GM23338 (cell line): Measurements from ENCODE around the gene PGAP1.

ENCODE experiments used
- CTCF ChIP-seq, 2 experiments: fragments of 200-600 bp in 1 of 2; sonication (generic) in 1 of 2; conservative IDR thresholded peaks; 2 replicates each; pipeline versions ENCODE4 v1.5.1 to v1.6.1; 2016 to 2017; ENCODE audit warnings: antibody characterized with exemption in 2 of 2, low read depth in 2 of 2, mild to moderate bottlenecking in 2 of 2, moderate library complexity in 1 of 2
- EZH2 ChIP-seq: fragments of 200-600 bp; sonication (generic); IDR thresholded peaks from one replicate; pipeline ENCODE4 v1.8.0; 2017; ENCODE audit warnings: antibody characterized with exemption, mild to moderate bottlenecking, low read depth; ENCODE audit not compliant: unreplicated experiment
- EZH2phosphoT487 ChIP-seq: fragments of 200-600 bp; sonication (generic); IDR thresholded peaks from one replicate; pipeline ENCODE4 v1.8.1; 2018; ENCODE audit warnings: antibody characterized with exemption; ENCODE audit not compliant: unreplicated experiment
- POLR2AphosphoS5 ChIP-seq: IDR thresholded peaks from 2 replicates; pipeline ENCODE4 v1.6.1; 2016; ENCODE audit warnings: antibody characterized with exemption, low read depth
- ZNF462 ChIP-seq: fragments of 250-450 bp; sonication (Bioruptor Pico); IDR thresholded peaks from 2 replicates; pipeline ENCODE4 v1.5.0; 2020; ENCODE audit warnings: mild to moderate bottlenecking, moderate library complexity

GRCh38 chr2:196801674-196802261 is 124.7 kb downstream of the PGAP1 start:
- TF ChIP-seq CTCF (conservative IDR thresholded peaks at IDR 0.05; ENCODE audit: low read depth in 2 of 2) = no peak
- TF ChIP-seq EZH2 = no peak
- TF ChIP-seq EZH2phosphoT487 = no peak
- no peak for TF ChIP-seq POLR2AphosphoS5
- no peak for TF ChIP-seq ZNF462 (CRISPR knock-in tag)
